Brain microvascular endothelial cell (primary cell): Measurements from ENCODE around the gene MMP24.

Experiments
- DNase-seq: peaks from one replicate; pipeline ENCODE4 v3.0.0-alpha.2; 2020
- H3K27ac ChIP-seq: fragments of 250-450 bp; sonication (Bioruptor Pico); 2 replicates; pipeline ENCODE4 v1.5.1; 2020; ENCODE audit warnings: mild to moderate bottlenecking, moderate library complexity
- H3K27me3 ChIP-seq: fragments of 250-450 bp; sonication (Bioruptor Pico); replicated peaks from 2 replicates; pipeline ENCODE4 v1.5.1; 2020; ENCODE audit warnings: mild to moderate bottlenecking
- H3K36me3 ChIP-seq: fragments of 250-450 bp; sonication (Bioruptor Pico); replicated peaks from 2 replicates; pipeline ENCODE4 v1.5.1; 2020; ENCODE audit warnings: mild to moderate bottlenecking
- H3K4me3 ChIP-seq: 2 replicates; pipeline ENCODE4 v1.5.1; 2011; ENCODE audit warnings: low read depth, mild to moderate bottlenecking, control low read depth, low read length, moderate library complexity
- in situ Hi-C: cut with HindIII; loops from 2 replicates; pipeline ENCODE4 v1.10.0; 2017; ENCODE audit warnings: low sequenced_read_pairs, low pct_ligation_motif_present
- TF ChIP-seq, protein P1 (sequence below): IDR thresholded peaks from 2 replicates; pipeline ENCODE4 v1.5.1; 2011; ENCODE audit warnings: low read depth, mild to moderate bottlenecking, moderate library complexity, low read length, control low read depth, inconsistent platforms; ENCODE audit errors: missing control alignments

MMP24 gene

DNA sequence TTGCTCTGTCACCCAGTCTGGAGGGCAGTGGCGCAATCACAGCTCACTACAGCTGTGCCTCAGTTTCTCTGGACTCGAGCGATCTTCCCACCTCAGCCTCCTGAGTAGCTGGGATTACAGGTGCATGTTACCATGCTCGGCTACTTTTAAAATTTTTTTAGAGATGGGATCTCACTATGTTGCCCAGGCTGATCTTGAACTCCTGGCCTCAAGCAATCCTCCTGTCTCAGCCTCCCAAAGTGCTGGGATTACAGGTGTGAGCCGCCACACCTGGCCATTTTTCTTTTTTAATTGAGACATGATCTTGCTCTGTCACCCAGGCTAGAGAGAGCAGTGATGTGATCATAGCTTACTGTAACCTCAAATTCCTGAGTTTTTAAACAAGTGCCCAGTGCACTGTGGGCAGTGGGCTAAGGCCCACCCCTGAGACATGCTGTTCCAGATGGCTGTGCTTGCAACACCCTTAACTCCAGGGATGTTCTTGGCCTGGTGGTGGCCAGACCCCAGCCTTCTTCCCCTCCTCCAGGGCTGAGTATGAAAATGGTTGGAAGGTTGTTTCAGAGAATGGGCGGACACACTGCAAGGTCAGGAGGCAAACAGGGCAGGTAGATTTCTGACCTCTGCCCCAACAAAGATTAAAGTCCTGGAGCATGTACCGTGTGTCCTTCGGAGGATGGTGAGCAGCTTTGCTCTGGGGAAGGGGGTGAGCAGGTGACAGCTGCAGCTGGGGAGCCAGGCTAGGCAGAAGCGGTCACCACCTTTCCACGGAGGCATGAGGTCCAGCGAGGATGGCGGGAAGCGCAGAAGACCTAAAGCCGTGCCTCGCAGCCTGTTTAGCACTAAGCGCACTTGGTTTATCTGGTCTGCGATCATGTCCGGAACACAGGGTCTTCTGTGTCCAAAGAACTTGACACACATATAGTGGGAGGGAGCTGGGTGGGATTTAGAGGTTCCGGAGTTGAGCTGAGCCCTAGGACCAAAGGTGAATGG lies 67.1 kb downstream of the MMP24 start:
- H3K4me3 ChIP-seq, result no peak overlapping the region
- TF ChIP-seq, protein P1, sequence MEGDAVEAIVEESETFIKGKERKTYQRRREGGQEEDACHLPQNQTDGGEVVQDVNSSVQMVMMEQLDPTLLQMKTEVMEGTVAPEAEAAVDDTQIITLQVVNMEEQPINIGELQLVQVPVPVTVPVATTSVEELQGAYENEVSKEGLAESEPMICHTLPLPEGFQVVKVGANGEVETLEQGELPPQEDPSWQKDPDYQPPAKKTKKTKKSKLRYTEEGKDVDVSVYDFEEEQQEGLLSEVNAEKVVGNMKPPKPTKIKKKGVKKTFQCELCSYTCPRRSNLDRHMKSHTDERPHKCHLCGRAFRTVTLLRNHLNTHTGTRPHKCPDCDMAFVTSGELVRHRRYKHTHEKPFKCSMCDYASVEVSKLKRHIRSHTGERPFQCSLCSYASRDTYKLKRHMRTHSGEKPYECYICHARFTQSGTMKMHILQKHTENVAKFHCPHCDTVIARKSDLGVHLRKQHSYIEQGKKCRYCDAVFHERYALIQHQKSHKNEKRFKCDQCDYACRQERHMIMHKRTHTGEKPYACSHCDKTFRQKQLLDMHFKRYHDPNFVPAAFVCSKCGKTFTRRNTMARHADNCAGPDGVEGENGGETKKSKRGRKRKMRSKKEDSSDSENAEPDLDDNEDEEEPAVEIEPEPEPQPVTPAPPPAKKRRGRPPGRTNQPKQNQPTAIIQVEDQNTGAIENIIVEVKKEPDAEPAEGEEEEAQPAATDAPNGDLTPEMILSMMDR, result no peak
- no peak for DNase-seq
- in situ Hi-C loops, result no loop called here
- H3K36me3 ChIP-seq, result no peaks in the 10 kb centered on the region
- no peaks in the 10 kb centered on the region for H3K27me3 ChIP-seq
- no peak overlapping the region for H3K27ac ChIP-seq

DNA sequence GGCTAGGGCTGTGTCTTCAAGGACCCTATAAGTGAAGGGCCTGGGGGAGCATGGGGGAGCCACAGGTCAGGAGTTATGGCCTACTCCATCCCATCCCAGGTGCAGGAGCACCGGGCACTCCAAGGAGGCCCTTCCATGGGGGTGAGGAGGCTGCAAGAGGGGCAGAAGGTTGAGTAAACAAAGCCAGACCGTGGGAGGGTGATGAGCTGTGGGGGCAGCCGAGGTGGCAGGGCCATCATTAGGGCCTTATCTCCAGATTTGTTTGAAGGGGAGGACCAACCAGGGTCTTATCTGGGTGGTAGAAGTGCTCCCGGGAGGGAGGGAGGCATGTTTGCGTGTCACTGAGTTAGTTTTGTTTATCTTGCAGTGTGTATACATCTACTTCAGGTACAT lies 67.8 kb downstream of the MMP24 start:
- in situ Hi-C loops, result no loop called here
- TF ChIP-seq, protein P1, result no peak
- Histone ChIP-seq H3K27ac (no peak overlapping the region), H3K27me3 (no peaks in the 10 kb centered on the region), H3K36me3 (no peaks in the 10 kb centered on the region), H3K4me3 (no peak overlapping the region)
- DNase-seq, result no peak

DNA sequence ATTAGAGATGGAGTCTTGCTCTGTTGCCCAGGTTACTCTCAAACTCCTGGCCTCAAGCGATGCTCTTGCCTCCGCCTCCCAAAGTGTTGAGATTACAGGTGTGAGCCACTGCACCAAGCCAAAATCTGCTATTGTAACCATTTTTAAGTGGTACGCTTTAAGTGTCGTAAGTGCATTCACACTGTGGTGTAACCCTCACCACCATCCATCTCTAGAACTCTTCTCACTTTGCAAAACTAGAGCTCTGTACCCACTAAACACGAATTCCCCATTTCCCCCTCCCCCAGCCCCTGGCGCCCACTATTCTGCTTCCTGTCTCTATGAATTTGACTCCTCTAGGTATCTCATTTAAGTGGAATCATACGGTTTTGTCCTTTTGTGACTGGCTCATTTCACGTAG lies 68.6 kb downstream of the MMP24 start:
- in situ Hi-C loops, result no loop called here
- no peaks in the 10 kb centered on the region for H3K36me3 ChIP-seq
- no peak overlapping the region for H3K4me3 ChIP-seq
- TF ChIP-seq, protein P1, result no peak
- no peak for DNase-seq
- no peak overlapping the region for H3K27ac ChIP-seq
- no peaks in the 10 kb centered on the region for H3K27me3 ChIP-seq

DNA sequence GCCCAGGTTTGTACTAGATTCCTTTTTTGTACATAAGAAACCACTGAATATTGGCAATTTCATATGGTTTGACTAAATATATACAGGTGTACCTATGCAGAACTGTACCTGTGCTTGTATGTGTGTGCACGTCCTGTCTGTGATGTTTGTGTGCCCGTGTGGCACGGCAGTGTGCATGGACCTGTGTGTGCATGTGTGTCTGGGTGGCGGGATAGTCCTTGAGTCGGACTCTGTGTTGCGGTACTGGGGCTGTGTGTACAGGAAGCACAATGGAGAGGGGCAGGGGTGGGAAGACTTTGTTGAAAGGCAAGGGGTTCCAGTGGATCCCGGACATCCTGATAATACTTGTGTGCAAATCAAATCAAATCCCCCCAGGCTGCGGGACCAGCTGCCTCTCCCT lies 69.2 kb downstream of the MMP24 start:
- Histone ChIP-seq H3K27me3 (no peaks in the 10 kb centered on the region), H3K4me3 (no peak overlapping the region), H3K36me3 (no peaks in the 10 kb centered on the region), H3K27ac (no peak overlapping the region)
- TF ChIP-seq, protein P1, result no peak
- no peak for DNase-seq
- in situ Hi-C loops, result no loop called here

DNA sequence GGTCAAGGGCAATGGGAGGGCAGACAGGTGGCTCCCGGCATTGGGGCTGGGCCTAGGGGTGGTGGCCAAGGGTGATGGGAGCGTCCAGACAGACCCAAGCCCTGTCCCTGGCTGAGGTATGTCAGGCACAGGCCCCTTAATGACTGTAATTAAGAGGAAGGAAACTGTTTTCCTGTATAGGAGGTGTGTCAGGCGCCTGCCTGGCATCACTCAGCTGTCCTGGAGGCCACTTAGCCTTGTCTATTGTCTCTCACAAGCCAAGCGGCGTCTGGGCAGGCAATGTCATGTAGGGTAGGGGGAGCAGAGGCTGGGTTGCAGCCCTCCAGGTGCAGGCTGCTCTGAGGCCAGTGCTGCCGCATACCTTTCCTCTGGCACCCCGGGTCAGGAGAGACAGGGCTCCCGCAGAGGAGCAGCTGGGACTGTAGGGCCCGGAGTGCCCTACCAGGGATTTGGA lies 69.6 kb downstream of the MMP24 start:
- in situ Hi-C loops, result no loop called here
- Histone ChIP-seq H3K27ac (no peak overlapping the region), H3K36me3 (no peaks in the 10 kb centered on the region), H3K27me3 (no peaks in the 10 kb centered on the region), H3K4me3 (no peak overlapping the region)
- no peak for DNase-seq
- TF ChIP-seq, protein P1, result no peak
